BLaER1 treated with 17β-estradiol and CSF1 and Interleukin-3, amounts not matched to agents 10 nM and 100 nM (cell line): ENCODE measurements around the gene FFAR3.

Experiments used
- H3K27ac ChIP-seq, 11 experiments: shearing (Covaris generic); formaldehyde crosslinking; 2 replicates each; pipeline ENCODE4 v1.8.1; 2022
- H3K27me3 ChIP-seq, 11 experiments: shearing (Covaris generic); formaldehyde crosslinking; 2 replicates each; pipeline ENCODE4 v1.8.1; 2022
- H3K36me3 ChIP-seq, 11 experiments: shearing (Covaris generic); formaldehyde crosslinking; 2 replicates each; pipeline ENCODE4 v1.8.1; 2022
- H3K4me1 ChIP-seq, 10 experiments: shearing (Covaris generic); formaldehyde crosslinking; 2 replicates each; pipeline ENCODE4 v1.8.1; 2022
- H3K4me2 ChIP-seq, 11 experiments: shearing (Covaris generic); formaldehyde crosslinking; 2 replicates each; pipeline ENCODE4 v1.8.1; 2022
- H3K4me3 ChIP-seq, 10 experiments: shearing (Covaris generic); formaldehyde crosslinking; 2 replicates each; pipeline ENCODE4 v1.8.1; 2022
- H3K9ac ChIP-seq, 11 experiments: shearing (Covaris generic); formaldehyde crosslinking; 2 replicates each; pipeline ENCODE4 v1.8.1; 2022
- H3K9me3 ChIP-seq, 11 experiments: shearing (Covaris generic); formaldehyde crosslinking; replicated peaks in 1 of 11; 2 replicates each; pipeline ENCODE4 v1.8.1; 2022
- H4K20me1 ChIP-seq, 11 experiments: shearing (Covaris generic); formaldehyde crosslinking; 2 replicates each; pipeline ENCODE4 v1.8.1; 2022
- Cebpa-rat ChIP-seq, 11 experiments: shearing (Covaris generic); IDR thresholded peaks; 2 replicates each; pipeline ENCODE4 v1.8.1; 2022

Gene FFAR3

GRCh38 chr19:35342430-35342829 is 15.8 kb upstream of the FFAR3 start:
- H3K36me3 ChIP-seq = peaks cover 0 to 89% (median 76%) of the 10 kb centered on the region in 11 experiments; a peak in 19 of 22 replicates
- no peak overlapping the region for H3K4me3 ChIP-seq
- no peak for TF ChIP-seq Cebpa-rat (IDR thresholded peaks at IDR 0.05)
- H3K9me3 ChIP-seq = no peaks in the 10 kb centered on the region
- peaks cover 0 to 18% (median 0%) of the 10 kb centered on the region in 11 experiments; a peak in 3 of 22 replicates for H4K20me1 ChIP-seq
- peak overlapping the region in 1 of 11 experiments; percentile 38; a peak in 3 of 22 replicates for H3K9ac ChIP-seq
- peaks cover 89 to 99% (median 95%) of the 10 kb centered on the region in 10 experiments for H3K4me1 ChIP-seq
- H3K27me3 ChIP-seq = no peaks in the 10 kb centered on the region
- peak overlapping the region in 10 of 11 experiments; percentile 14 to 58 (median 35); a peak in 12 of 22 replicates for H3K27ac ChIP-seq
- peak overlapping the region; percentile 15 to 84 (median 74); a peak in 21 of 22 replicates for H3K4me2 ChIP-seq

GRCh38 chr19:35344511-35345031 is 13.7 kb upstream of the FFAR3 start:
- TF ChIP-seq Cebpa-rat (IDR thresholded peaks at IDR 0.05) = no peak
- H3K4me3 ChIP-seq = no peak overlapping the region
- peak overlapping the region; percentile 80 to 98 (median 92) for H3K4me2 ChIP-seq
- peaks cover 0 to 9% (median 0%) of the 10 kb centered on the region in 11 experiments; a peak in 2 of 22 replicates for H4K20me1 ChIP-seq
- peaks cover 0 to 68% (median 56%) of the 10 kb centered on the region in 11 experiments; a peak in 19 of 22 replicates for H3K36me3 ChIP-seq
- peaks cover 96 to 100% (median 98%) of the 10 kb centered on the region in 10 experiments for H3K4me1 ChIP-seq
- H3K9ac ChIP-seq = peak overlapping the region in 3 of 11 experiments; percentile 11 to 76 (median 21); a peak in 3 of 22 replicates
- H3K27me3 ChIP-seq = no peaks in the 10 kb centered on the region
- peak overlapping the region in 2 of 11 experiments; percentile 10 to 32; a peak in 1 of 22 replicates for H3K27ac ChIP-seq
- H3K9me3 ChIP-seq = no peaks in the 10 kb centered on the region

GRCh38 chr19:35345671-35346111 is 12.6 kb upstream of the FFAR3 start:
- peaks cover 96 to 100% (median 98%) of the 10 kb centered on the region in 10 experiments for H3K4me1 ChIP-seq
- no peaks in the 10 kb centered on the region for H3K9me3 ChIP-seq
- H3K4me2 ChIP-seq = peak overlapping the region; percentile 80 to 98 (median 92)
- peak overlapping the region; percentile 63 to 88 (median 79); a peak in 18 of 22 replicates for H3K9ac ChIP-seq
- no peak for TF ChIP-seq Cebpa-rat (IDR thresholded peaks at IDR 0.05)
- H4K20me1 ChIP-seq = peaks cover 0 to 9% (median 0%) of the 10 kb centered on the region in 11 experiments; a peak in 2 of 22 replicates
- peak overlapping the region in 2 of 10 experiments; percentile 3 to 21; a peak in 3 of 20 replicates for H3K4me3 ChIP-seq
- peaks cover 0 to 58% (median 51%) of the 10 kb centered on the region in 11 experiments; a peak in 19 of 22 replicates for H3K36me3 ChIP-seq
- H3K27me3 ChIP-seq = no peaks in the 10 kb centered on the region
- H3K27ac ChIP-seq = peak overlapping the region; percentile 81 to 97 (median 91)

- peak overlapping the region; percentile 63 to 88 (median 79) for H3K9ac ChIP-seq
- H3K27me3 ChIP-seq = no peaks in the 10 kb centered on the region
- H3K4me2 ChIP-seq = peak overlapping the region; percentile 80 to 98 (median 92)
- H3K36me3 ChIP-seq = peaks cover 0 to 51% (median 43%) of the 10 kb centered on the region in 11 experiments; a peak in 19 of 22 replicates
- no peak for TF ChIP-seq Cebpa-rat (IDR thresholded peaks at IDR 0.05)
- peaks cover 96 to 100% (median 98%) of the 10 kb centered on the region in 10 experiments for H3K4me1 ChIP-seq
- H3K9me3 ChIP-seq = no peaks in the 10 kb centered on the region
- peaks cover 0 to 9% (median 0%) of the 10 kb centered on the region in 11 experiments; a peak in 2 of 22 replicates for H4K20me1 ChIP-seq
- H3K27ac ChIP-seq = peak overlapping the region; percentile 81 to 97 (median 91)
- peak overlapping the region in 6 of 10 experiments; percentile 11 to 35 (median 20); a peak in 10 of 20 replicates for H3K4me3 ChIP-seq
Measured at GRCh38 chr19:35346193-35347052, 11.8 kb upstream of the FFAR3 start.

- Histone ChIP-seq H4K20me1 (peaks cover 0 to 6% (median 0%) of the 10 kb centered on the region in 11 experiments; a peak in 1 of 22 replicates), H3K9ac (peak within 1 kb of the TSS; percentile 63 to 88 (median 80)), H3K36me3 (peaks cover 0 to 42% (median 34%) of the 10 kb centered on the region in 11 experiments; a peak in 18 of 22 replicates), H3K9me3 (no peaks in the 10 kb centered on the region), H3K27ac (peak within 1 kb of the TSS; percentile 81 to 97 (median 91)), H3K4me1 (peaks cover 96 to 100% (median 98%) of the 10 kb centered on the region in 10 experiments), H3K4me3 (peak within 1 kb of the TSS in 9 of 10 experiments; percentile 1 to 66 (median 26); a peak in 13 of 20 replicates), H3K4me2 (peak within 1 kb of the TSS; percentile 80 to 98 (median 92)), H3K27me3 (no peaks in the 10 kb centered on the region)
- peak; percentile 89 to 98 (median 95); a peak in 20 of 22 replicates for TF ChIP-seq Cebpa-rat (IDR thresholded peaks at IDR 0.05)
Measured at GRCh38 chr19:35347171-35347929, 10.9 kb upstream of the FFAR3 start, which contains the start of gene FFAR1. TSS of gene FFAR1 (plus strand) at chr19:35347902. CDS start at chr19:35351552, 3,650 bp downstream.

- peak overlapping the region; percentile 80 to 98 (median 92) for H3K4me2 ChIP-seq
- peaks cover 0 to 5% (median 0%) of the 10 kb centered on the region in 11 experiments; a peak in 1 of 22 replicates for H4K20me1 ChIP-seq
- no peaks in the 10 kb centered on the region for H3K9me3 ChIP-seq
- peaks cover 0 to 36% (median 30%) of the 10 kb centered on the region in 11 experiments; a peak in 18 of 22 replicates for H3K36me3 ChIP-seq
- no peaks in the 10 kb centered on the region for H3K27me3 ChIP-seq
- peak overlapping the region; percentile 81 to 97 (median 91) for H3K27ac ChIP-seq
- H3K9ac ChIP-seq = peak overlapping the region; percentile 63 to 88 (median 79)
- peak in 2 of 11 experiments; percentile 8 to 33; a peak in 2 of 22 replicates for TF ChIP-seq Cebpa-rat (IDR thresholded peaks at IDR 0.05)
- peaks cover 95 to 100% (median 99%) of the 10 kb centered on the region in 10 experiments for H3K4me1 ChIP-seq
- peak overlapping the region in 4 of 10 experiments; percentile 2 to 42 (median 22); a peak in 5 of 20 replicates for H3K4me3 ChIP-seq
Measured at GRCh38 chr19:35347930-35348298, 10.3 kb upstream of the FFAR3 start.

GRCh38 chr19:35348911-35349611 is 9.2 kb upstream of the FFAR3 start:
- H3K4me1 ChIP-seq = peaks cover 95 to 100% (median 99%) of the 10 kb centered on the region in 10 experiments
- H4K20me1 ChIP-seq = peaks cover 0 to 5% (median 0%) of the 10 kb centered on the region in 11 experiments; a peak in 1 of 22 replicates
- H3K27me3 ChIP-seq = no peaks in the 10 kb centered on the region
- H3K9ac ChIP-seq = peak overlapping the region; percentile 70 to 84 (median 77); a peak in 21 of 22 replicates
- TF ChIP-seq Cebpa-rat (IDR thresholded peaks at IDR 0.05) = no peak
- peak overlapping the region; percentile 80 to 98 (median 92) for H3K4me2 ChIP-seq
- peaks cover 0 to 25% (median 19%) of the 10 kb centered on the region in 11 experiments; a peak in 19 of 22 replicates for H3K36me3 ChIP-seq
- peak overlapping the region in 7 of 10 experiments; percentile 0 to 66 (median 49); a peak in 11 of 20 replicates for H3K4me3 ChIP-seq
- H3K9me3 ChIP-seq = no peaks in the 10 kb centered on the region
- peak overlapping the region; percentile 81 to 97 (median 91) for H3K27ac ChIP-seq
